Choroid plexus epithelial cell (primary cell): ENCODE results near the gene FASTKD3.
A peak's percentile ranks its signal among the peaks of the same experiment; 100 is the strongest.

ENCODE experiments used
- DNase-seq: peaks from one replicate; pipeline ENCODE4 v3.0.0-alpha.2; 2010; ENCODE audit warnings: low read depth
- H3K4me3 ChIP-seq: 2 replicates; pipeline ENCODE4 v1.5.1; 2011; ENCODE audit warnings: low read depth, mild to moderate bottlenecking, control low read depth, low read length, moderate library complexity
- TF ChIP-seq, protein P1 (sequence below): conservative IDR thresholded peaks from 2 replicates; pipeline ENCODE4 v1.5.1; 2011; ENCODE audit warnings: low read depth, mild to moderate bottlenecking, control low read depth, inconsistent platforms, low read length, moderate library complexity

The FASTKD3 gene

GRCh38 chr5:7842531-7842930 lies 26.3 kb downstream of the FASTKD3 start:
- TF ChIP-seq, protein P1, sequence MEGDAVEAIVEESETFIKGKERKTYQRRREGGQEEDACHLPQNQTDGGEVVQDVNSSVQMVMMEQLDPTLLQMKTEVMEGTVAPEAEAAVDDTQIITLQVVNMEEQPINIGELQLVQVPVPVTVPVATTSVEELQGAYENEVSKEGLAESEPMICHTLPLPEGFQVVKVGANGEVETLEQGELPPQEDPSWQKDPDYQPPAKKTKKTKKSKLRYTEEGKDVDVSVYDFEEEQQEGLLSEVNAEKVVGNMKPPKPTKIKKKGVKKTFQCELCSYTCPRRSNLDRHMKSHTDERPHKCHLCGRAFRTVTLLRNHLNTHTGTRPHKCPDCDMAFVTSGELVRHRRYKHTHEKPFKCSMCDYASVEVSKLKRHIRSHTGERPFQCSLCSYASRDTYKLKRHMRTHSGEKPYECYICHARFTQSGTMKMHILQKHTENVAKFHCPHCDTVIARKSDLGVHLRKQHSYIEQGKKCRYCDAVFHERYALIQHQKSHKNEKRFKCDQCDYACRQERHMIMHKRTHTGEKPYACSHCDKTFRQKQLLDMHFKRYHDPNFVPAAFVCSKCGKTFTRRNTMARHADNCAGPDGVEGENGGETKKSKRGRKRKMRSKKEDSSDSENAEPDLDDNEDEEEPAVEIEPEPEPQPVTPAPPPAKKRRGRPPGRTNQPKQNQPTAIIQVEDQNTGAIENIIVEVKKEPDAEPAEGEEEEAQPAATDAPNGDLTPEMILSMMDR, result no peak
- DNase-seq, result no peak
- no peak overlapping the region for H3K4me3 ChIP-seq

DNA sequence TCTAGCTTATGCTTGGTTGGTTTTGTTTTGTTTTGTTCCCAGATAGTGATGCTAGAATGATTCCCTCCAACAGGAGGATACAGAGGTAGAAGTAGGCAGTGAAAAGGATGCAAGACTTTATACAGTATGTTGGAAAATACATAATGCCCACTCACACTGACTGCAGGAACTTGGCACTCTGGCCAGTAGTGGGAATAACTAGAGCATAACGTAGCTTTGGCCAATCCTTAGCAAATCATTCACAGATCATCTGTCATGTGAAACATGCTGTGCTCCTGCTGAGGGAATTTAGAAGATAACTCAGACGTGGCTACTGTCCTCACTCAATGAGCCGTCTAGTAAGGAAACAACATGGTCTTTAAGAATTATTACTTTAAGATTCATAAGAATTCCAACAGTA lies 31.4 kb downstream of the FASTKD3 start:
- no peak overlapping the region for H3K4me3 ChIP-seq
- TF ChIP-seq, protein P1, result no peak
- no peak for DNase-seq

DNA sequence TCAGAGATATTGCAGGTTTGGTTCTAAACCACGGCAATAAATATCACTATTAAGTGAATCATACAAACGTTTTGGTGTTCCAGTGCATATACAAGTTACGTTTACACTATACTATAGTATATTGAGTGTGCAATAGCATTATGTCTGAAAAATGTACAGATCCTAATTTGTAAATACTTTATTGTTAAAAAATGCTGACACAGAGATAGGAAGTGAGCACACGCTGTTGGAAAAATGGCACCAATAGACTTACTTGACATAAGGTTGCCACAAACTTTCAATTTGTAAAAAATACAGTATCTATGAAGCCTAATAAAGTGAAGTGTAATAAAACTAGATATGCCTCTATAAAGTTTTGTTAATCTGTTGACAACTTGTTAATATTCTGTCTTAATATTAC lies 33.8 kb downstream of the FASTKD3 start:
- TF ChIP-seq, protein P1, result no peak
- H3K4me3 ChIP-seq, result no peak overlapping the region
- no peak for DNase-seq

DNA sequence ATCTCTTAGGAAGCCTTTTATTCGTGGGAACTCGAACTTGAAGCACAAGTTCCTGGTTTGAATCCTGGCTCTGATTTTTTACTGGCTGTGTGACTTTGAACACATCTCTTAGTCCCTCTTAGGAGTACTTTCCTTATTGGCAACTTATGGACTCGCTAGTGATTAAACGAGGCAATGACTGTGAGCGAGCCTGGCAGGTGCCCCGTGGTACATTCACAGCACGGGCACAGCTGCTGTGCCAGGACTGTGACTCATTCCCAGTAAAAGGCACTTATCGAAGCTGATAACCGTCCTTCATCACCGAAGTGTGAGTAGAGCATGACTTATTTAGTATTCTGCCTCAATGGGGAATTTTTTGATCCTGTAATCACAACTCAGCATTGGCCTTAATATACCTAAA lies 40.6 kb downstream of the FASTKD3 start:
- DNase-seq, result no peak
- no peak overlapping the region for H3K4me3 ChIP-seq
- TF ChIP-seq, protein P1, result no peak

DNA sequence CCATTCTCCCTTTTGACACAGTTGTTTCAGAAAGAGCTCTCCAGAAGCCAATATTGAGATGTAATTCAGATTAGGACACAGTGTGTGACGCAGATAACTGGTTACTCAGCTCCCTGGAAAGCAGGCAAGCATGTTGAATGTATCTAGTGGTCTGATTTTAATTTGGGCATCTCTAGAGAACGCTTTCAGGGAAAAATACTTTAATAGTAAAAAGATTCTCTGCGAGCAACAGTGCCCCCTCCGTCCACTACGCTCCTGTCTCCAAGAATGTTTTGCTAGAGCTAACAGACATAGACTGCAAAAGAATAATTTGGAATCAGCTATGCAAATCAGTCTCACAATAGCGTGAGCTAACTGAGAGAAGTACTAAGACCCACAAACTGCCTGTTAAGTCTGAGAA lies 41.2 kb downstream of the FASTKD3 start:
- DNase-seq, result no peak
- H3K4me3 ChIP-seq, result no peak overlapping the region
- TF ChIP-seq, protein P1, result peak; percentile 34

- H3K4me3 ChIP-seq, result no peak overlapping the region
- TF ChIP-seq, protein P1, result no peak
- no peak for DNase-seq
Observed at GRCh38 chr5:7825630-7826029, 43.2 kb downstream of the FASTKD3 start.

- TF ChIP-seq, protein P1, result no peak
- DNase-seq, result no peak
- H3K4me3 ChIP-seq, result no peak overlapping the region
Observed at GRCh38 chr5:7824995-7825394, 43.8 kb downstream of the FASTKD3 start.
